Fibroblast of the conjunctiva (primary cell): ENCODE data around the gene SALL4.
"Not testable (repeated sequence)": the region's sequence is repeated elsewhere in the genome, so short reads cannot be mapped to it uniquely, and the experiment has no call there.

Experiments used
- DNase-seq: peaks from one replicate; pipeline ENCODE4 v3.0.0-alpha.2; 2010; ENCODE audit warnings: low read depth

SALL4 gene

GRCh38 chr20:51765381-51765780 is 36.9 kb downstream of the SALL4 start:
- DNase-seq, result not testable (repeated sequence)

GRCh38 chr20:51763965-51764602 is 38.2 kb downstream of the SALL4 start:
- no peak for DNase-seq

- DNase-seq, result no peak
Observed at GRCh38 chr20:51760905-51761546, 41.3 kb downstream of the SALL4 start.

- DNase-seq, result no peak
Observed at GRCh38 chr20:51759769-51760510, 42.4 kb downstream of the SALL4 start.

GRCh38 chr20:51758978-51759544 is 43.3 kb downstream of the SALL4 start:
- peak; percentile 18 for DNase-seq

GRCh38 chr20:51757226-51757625 is 45.1 kb downstream of the SALL4 start:
- no peak for DNase-seq

GRCh38 chr20:51756653-51757052 is 45.7 kb downstream of the SALL4 start:
- no peak for DNase-seq

GRCh38 chr20:51753220-51753619 is 49.1 kb downstream of the SALL4 start:
- DNase-seq, result not testable (repeated sequence)

- DNase-seq, result peak; percentile 49
Observed at GRCh38 chr20:51752343-51752951, 49.9 kb downstream of the SALL4 start.

- DNase-seq, result no peak
Observed at GRCh38 chr20:51750770-51751388, 51.4 kb downstream of the SALL4 start.

- peak; percentile 88 for DNase-seq
Observed at GRCh38 chr20:51750037-51750769, 52.1 kb downstream of the SALL4 start.

GRCh38 chr20:51749674-51750036 is 52.7 kb downstream of the SALL4 start:
- no peak for DNase-seq

- DNase-seq, result no peak
Observed at GRCh38 chr20:51747182-51747911, 55.0 kb downstream of the SALL4 start.

- no peak for DNase-seq
Observed at GRCh38 chr20:51745804-51746203, 56.5 kb downstream of the SALL4 start.

GRCh38 chr20:51740838-51741237 is 61.5 kb downstream of the SALL4 start:
- DNase-seq, result no peak

GRCh38 chr20:51740308-51740707 is 62.0 kb downstream of the SALL4 start:
- DNase-seq, result not testable (repeated sequence)

- no peak for DNase-seq
Observed at GRCh38 chr20:51739722-51740249, 62.5 kb downstream of the SALL4 start.

GRCh38 chr20:51738877-51739447 is 63.4 kb downstream of the SALL4 start:
- no peak for DNase-seq

GRCh38 chr20:51738261-51738660 is 64.1 kb downstream of the SALL4 start:
- not testable (repeated sequence) for DNase-seq

- DNase-seq, result no peak
Observed at GRCh38 chr20:51736947-51737346, 65.4 kb downstream of the SALL4 start.
